ENCODE data around the gene PRKCI.

PRKCI gene

GRCh38 chr3:170277833-170278580 is 55.8 kb downstream of the PRKCI start:
- CTCF ChIA-PET: interaction anchor here (0.8 kb wide), 1 partner anchor 79 kb away, joined by 3 read pairs; the partner anchor contains the start of gene SKIL
- DNase-seq (ENCODE audit: extremely low spot score): no peak
- no peak for TF ChIP-seq CTCF (IDR thresholded peaks at IDR 0.05; ENCODE audit: control extremely low read depth, extremely low read depth, low read depth, missing control alignments)

GRCh38 chr3:170278627-170279026 is 56.4 kb downstream of the PRKCI start:
- ChIA-PET CTCF (interaction anchor here (0.8 kb wide), 1 partner anchor 79 kb away, joined by 3 read pairs; the partner anchor contains the start of gene SKIL), POLR2A (no interaction called here)
- DNase-seq (ENCODE audit: extremely low spot score): no peak
- no peak for TF ChIP-seq CTCF (IDR thresholded peaks at IDR 0.05; ENCODE audit: control extremely low read depth, extremely low read depth, low read depth, missing control alignments)

More at GRCh38 chr3:170277833-170278580, 55.8 kb downstream of the PRKCI start:
- POLR2A ChIA-PET: interaction anchor here (0.6 kb wide), 1 partner anchor 27 kb away, joined by 5 read pairs; no protein-coding TSS in a partner anchor

DNA sequence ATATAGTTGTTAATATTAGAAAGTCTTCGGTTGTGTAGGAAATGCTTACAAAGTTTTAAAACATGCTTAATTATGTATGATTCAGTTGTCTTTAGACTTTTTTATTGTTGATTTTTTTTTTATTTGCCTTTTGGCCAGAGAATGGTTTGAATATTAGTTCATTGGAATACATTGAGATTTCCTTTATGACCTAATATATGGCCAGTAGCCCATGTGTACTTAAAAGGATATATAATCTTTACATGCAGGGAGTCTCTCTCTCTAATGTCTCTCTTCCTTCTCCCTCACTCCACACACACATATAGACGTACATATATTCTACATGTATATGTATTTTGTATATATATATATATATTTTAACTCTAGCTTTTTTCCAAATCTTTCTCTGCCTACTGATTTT is 68.0 kb downstream of the PRKCI start:
- no peak for TF ChIP-seq CTCF (IDR thresholded peaks at IDR 0.05; ENCODE audit: control extremely low read depth, extremely low read depth, low read depth, missing control alignments)
- ChIA-PET POLR2A (no interaction called here), CTCF (no interaction called here)
- no peak for DNase-seq (ENCODE audit: extremely low spot score)

GRCh38 chr3:170295586-170295985 is 73.4 kb downstream of the PRKCI start:
- no peak for DNase-seq (ENCODE audit: extremely low spot score)
- ChIA-PET CTCF (interaction anchor here (1.0 to 1.6 kb wide), 2 partner anchors 22 to 102 kb away, joined by 3 read pairs; no protein-coding TSS in a partner anchor), POLR2A (interaction anchor here (0.6 kb wide), 1 partner anchor 65 kb away, joined by 4 read pairs; no protein-coding TSS in a partner anchor)
- no peak for TF ChIP-seq CTCF (IDR thresholded peaks at IDR 0.05; ENCODE audit: control extremely low read depth, extremely low read depth, low read depth, missing control alignments)

- DNase-seq (ENCODE audit: extremely low spot score): no peak
- no peak for TF ChIP-seq CTCF (IDR thresholded peaks at IDR 0.05; ENCODE audit: control extremely low read depth, extremely low read depth, low read depth, missing control alignments)
- ChIA-PET CTCF (interaction anchor here (1.0 to 3.0 kb wide), 3 partner anchors 8 to 101 kb away, joined by 3 to 16 read pairs (median 4); no protein-coding TSS in a partner anchor), POLR2A (no interaction called here)
Observed at GRCh38 chr3:170296703-170297102, 74.5 kb downstream of the PRKCI start.

DNA sequence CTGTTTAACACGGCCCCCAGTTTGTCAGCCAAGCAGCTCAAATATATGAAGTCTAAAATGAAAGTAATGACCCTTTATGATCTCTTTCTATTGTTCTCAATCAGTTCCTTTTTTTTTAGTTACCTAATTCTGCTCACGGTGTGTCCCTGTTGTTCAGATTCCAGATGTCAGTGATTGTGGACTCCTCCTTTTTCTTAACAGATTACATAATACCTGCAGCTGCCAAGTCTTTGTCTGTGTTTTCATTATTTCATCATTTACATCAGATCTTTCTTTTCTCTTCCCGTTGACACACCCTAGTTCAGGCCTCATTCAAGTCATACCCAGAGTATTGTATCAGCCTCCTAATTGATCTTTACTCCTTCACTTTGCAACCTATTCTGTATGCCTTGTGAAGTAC is 79.2 kb downstream of the PRKCI start:
- ChIA-PET POLR2A (no interaction called here), CTCF (interaction anchor here (1.2 kb wide), 2 partner anchors 27 to 113 kb away, joined by 3 to 5 read pairs; no protein-coding TSS in a partner anchor)
- DNase-seq (ENCODE audit: extremely low spot score): no peak
- TF ChIP-seq CTCF (IDR thresholded peaks at IDR 0.05; ENCODE audit: control extremely low read depth, extremely low read depth, low read depth, missing control alignments): no peak

Data from GM10248 (cell line).